C4-2B (cell line): ENCODE data around the gene ADAT1.

Source experiments
- H3K27ac ChIP-seq: fragments of 450-650 bp; 2 replicates; pipeline ENCODE4 v1.5.1; 2017
- CTCF ChIP-seq: fragments of 450-650 bp; conservative IDR thresholded peaks from 2 replicates; pipeline ENCODE4 v1.5.1; 2017; ENCODE audit warnings: mild to moderate bottlenecking
- ZFX ChIP-seq: fragments of 450-650 bp; IDR thresholded peaks from 2 replicates; pipeline ENCODE4 v1.6.1; 2017

The ADAT1 gene

GRCh38 chr16:75588716-75589115 lies 34.4 kb downstream of the ADAT1 start:
- TF ChIP-seq CTCF (no peak), ZFX (no peak)
- H3K27ac ChIP-seq: no peak overlapping the region

DNA sequence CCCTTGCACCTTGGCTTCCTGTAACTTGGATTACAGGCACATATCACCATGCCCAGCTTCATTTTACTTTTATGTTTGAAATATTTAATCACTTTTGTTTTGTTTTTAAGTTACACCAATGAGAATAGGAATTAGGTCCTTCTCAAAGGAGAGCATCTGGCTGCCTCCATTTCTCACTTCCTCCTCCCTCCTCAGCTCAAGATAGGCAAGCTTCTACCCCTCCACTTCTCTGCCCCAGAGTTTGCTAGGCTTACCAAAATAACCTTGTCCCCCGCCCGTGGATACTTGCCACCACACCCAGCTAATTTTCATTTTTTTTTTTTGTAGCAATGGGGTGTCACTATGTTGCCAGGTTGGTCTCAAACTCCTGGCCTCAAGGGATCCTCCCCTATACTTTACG lies 39.0 kb downstream of the ADAT1 start:
- H3K27ac ChIP-seq: no peak overlapping the region
- TF ChIP-seq CTCF (no peak), ZFX (no peak)

DNA sequence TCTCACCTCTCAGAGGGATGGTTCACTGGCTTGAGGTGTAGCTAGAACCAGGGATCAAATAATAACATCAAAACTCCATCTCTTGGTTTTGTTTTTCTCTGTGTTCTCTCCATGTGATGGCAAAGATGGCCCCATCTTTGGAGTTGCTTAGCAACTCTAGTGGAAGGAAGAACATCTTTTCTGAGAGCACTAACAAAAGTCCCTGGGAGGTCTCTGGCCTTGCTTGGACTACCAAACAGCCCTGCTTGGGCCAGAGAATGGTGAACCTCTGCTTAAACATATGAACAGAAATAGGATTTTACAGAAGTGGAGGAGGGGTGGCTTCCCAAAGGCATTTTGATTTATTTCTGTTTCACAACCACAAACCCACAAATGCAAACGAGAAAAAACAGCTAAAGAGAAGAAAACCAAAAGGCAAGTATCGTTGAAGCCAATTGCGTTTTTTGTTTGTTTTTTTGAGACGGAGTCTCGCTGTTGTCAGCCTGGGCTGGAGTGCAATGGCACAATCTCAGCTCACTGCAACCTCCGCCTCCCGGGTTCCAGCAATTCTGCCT lies 43.7 kb downstream of the ADAT1 start:
- TF ChIP-seq CTCF: no peak
- no peak overlapping the region for H3K27ac ChIP-seq

DNA sequence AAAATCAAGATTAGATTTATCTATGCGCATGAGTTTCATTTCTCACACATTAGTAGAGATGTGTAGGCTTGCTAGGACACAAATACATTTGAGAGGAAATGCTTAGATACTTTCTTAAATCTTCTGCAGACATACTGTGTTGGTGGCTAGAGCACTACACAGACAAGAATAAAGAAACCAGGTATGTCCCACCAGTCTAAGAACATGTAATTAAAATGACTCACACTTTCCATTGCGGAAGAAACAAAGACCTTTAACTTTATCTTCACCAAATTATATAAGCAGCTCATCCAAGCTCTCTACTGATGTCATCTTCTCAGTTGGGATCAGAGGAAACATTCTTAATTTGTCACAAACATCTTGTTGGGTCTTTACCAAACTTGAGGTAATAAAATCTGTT lies 44.4 kb downstream of the ADAT1 start:
- no peak for TF ChIP-seq ZFX
- no peak for TF ChIP-seq CTCF
- no peak overlapping the region for H3K27ac ChIP-seq

GRCh38 chr16:75578212-75578611 lies 44.9 kb downstream of the ADAT1 start:
- no peak for TF ChIP-seq ZFX
- TF ChIP-seq CTCF: no peak
- H3K27ac ChIP-seq: no peak overlapping the region

DNA sequence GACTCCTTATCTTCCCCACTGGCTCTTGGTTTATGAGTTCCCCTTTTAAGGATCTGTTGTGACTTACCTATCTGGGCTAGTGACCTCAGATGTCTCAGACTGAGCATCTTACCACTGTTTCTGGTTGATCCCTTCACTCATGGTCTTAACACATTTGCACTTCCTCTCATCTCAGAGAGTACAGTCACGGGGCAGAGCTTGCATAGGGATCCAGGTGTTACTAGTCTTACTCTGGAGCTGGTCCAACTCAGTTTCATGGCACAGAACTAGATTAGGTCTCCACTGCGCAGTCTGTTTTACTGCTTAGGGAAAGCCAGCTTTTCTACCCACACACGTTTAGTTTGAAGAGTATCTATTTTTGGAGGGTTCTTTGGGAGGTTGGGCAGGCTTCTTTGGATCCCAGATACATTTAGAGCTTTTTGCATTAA lies 46.7 kb downstream of the ADAT1 start:
- TF ChIP-seq ZFX: no peak
- TF ChIP-seq CTCF: no peak
- H3K27ac ChIP-seq: no peak overlapping the region

DNA sequence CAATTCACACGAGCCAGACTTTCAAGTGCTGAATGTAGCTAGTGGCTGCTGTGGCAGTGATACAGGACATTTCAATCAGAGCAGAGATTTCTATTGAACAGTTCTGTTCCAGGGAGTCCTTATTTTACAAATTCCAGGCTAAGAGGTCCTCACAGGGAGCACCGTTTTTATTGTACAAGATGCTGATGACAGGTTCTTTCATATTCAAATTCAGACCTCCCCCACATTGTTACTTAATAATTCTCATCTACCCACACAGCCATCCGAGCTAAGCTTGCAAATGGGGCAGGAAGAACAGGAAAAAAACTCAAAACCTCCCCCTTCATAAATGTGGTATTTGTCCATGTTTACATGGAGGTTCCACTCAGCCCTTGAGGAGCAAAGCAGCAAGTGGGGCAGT lies 47.1 kb downstream of the ADAT1 start:
- H3K27ac ChIP-seq: no peak overlapping the region
- no peak for TF ChIP-seq CTCF
- TF ChIP-seq ZFX: no peak
